Ovary (tissue), 9 donors: ENCODE results near the gene FAM241B. TPM values are rescaled to one million over a fixed set of nuclear protein-coding genes. Genes with fewer than 3 reads are reported as not detected.

Experiments
- DNase-seq, 5 donors: peaks; one replicate each; pipeline ENCODE4 v3.0.0-alpha.2; 2019 to 2020
- H3K27ac ChIP-seq, 2 donors: fragments of 200-600 bp; one replicate each; pipeline versions ENCODE4 v1.5.1 to v1.8.0; 2019 to 2022
- H3K27me3 ChIP-seq: fragments of 200-600 bp; one replicate; pipeline ENCODE4 v1.8.0; 2022
- H3K36me3 ChIP-seq: fragments of 200-600 bp; sonication (generic); one replicate; pipeline ENCODE4 v1.5.1; 2019
- H3K4me1 ChIP-seq: one replicate; pipeline ENCODE4 v1.8.1; 2013; ENCODE audit warnings: mild to moderate bottlenecking, moderate library complexity; ENCODE audit not compliant: insufficient read depth
- H3K4me3 ChIP-seq: fragments of 200-600 bp; sonication (generic); one replicate; pipeline ENCODE4 v1.5.1; 2017
- H3K9me3 ChIP-seq, 2 donors: fragments of 200-600 bp in 1 of 2; sonication (generic) in 1 of 2; one replicate each; pipeline versions ENCODE4 v1.5.1 to v1.8.1; 2013 to 2019; ENCODE audit warnings: mild to moderate bottlenecking in 1 of 2, moderate library complexity in 1 of 2
- EP300 ChIP-seq: sonication (generic); formaldehyde crosslinking; IDR thresholded peaks from one replicate; pipeline ENCODE4 v1.6.1; 2017; ENCODE audit warnings: antibody characterized with exemption
- POLR2A ChIP-seq: fragments of 450-650 bp; IDR thresholded peaks from one replicate; pipeline ENCODE4 v1.6.1; 2017; ENCODE audit warnings: antibody characterized with exemption, mild to moderate bottlenecking, moderate library complexity
- WGBS, 3 donors: extraction: QIAGEN DNeasy Blood & Tissue Kit in 1 of 3; methylation state at CpG; one replicate each; pipeline versions ENCODE4 v1.1.5 to v1.1.7; 2013 to 2017; 5-methylcytosine and 5-hydroxymethylcytosine counted together
- intact Hi-C, 4 donors: fragments of 100-400 bp; cut with DNase I; formaldehyde crosslinking; loops; one replicate each; pipeline versions ENCODE4 v1.11.0 to v1.15.1; 2022 to 2023
- polyA plus RNA-seq, 2 donors: library from polyadenylated mRNA; stranded (reverse); fragments of 200-250 nt in 1 of 2; fragments of 350-450 nt in 1 of 2; fragmentation: Illumina TruSeq in 1 of 2; extraction: RNeasy Lipid Tissue Mini Kit (QIAGEN cat#74804) in 1 of 2; gene quantifications; one replicate each; pipeline ENCODE4 v1.2.3, GENCODE V29; 2013 to 2014
- total RNA-seq, 7 donors: library from RNA; depleted of rRNA in 2 of 7; stranded (reverse); fragments of >200 nt in 2 of 7; fragmentation: NEBNext Ultra II Directional in 3 of 7; extraction: Animal tissue kit (Norgen Biotek cat#: 25700) in 3 of 7; gene quantifications; one replicate each; pipeline versions ENCODE4 v1.1.0 to v1.2.4, GENCODE V29; 2016 to 2023
- TF ChIP-seq, protein P1 (sequence below), 3 donors: fragments of 450-650 bp in 2 of 3; fragments of 200-600 bp in 1 of 3; IDR thresholded peaks; one replicate each; pipeline versions ENCODE4 v1.5.1 to v1.8.0; 2016 to 2022; ENCODE audit warnings: antibody characterized with exemption in 3 of 3, mild to moderate bottlenecking in 1 of 3
- donor health status: DM: no; HTN: no; CAD: no; lungs with moderate emphysema.
- donor health status: DM: no; HTN: no; CAD: no.
- donor health status: Bipolar disorder and iron deficiency.
- donor health status: DM: yes; HTN: yes; CAD: no.
- donor health status: DM: no; HTN: no; CAD: no.
- donor health status: DM: yes; HTN: yes; CAD: no.

The FAM241B gene
- total and polyA plus RNA-seq, 9 donors: 1.2 to 3.1 (median 2.0) TPM

DNA sequence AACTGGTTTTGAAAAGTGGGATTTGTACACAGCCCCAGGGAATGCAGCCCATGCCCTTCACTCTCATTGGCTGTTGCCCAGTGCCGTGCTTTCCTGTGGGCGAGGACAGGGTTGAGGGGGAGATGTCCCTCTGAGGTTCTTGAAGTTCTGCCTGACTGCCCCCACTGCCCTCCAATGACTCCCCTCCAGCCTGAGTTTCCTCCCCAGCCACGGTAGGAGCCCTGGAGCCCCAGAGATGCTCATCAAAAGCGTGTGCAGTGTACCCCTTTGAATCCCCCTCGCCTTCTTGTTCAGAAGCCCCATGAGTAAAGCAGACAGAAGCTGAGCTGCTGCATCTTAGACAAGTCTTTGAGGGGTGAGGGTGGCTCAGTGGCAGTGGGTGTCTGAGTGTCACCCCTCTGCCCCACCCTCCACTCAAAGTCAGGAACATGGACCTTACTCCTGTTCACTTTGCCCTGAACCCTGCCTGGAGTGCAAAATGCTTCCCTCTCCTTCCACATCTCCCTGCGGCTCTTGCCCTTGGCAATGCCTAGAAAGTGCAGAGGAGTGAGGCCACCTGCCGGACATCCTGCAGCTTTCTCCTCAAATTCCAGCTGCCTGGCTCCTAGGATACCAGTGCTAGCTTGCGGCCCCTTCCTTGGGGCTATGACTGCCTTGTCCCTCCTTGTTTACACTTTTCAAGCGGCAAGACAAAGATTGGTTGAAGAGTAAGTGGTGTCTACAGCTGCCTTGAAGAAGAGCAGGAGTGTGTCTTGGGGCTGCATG, 19.9 kb downstream of the FAM241B start:
- peaks cover 3% of the 10 kb centered on the region for H3K4me1 ChIP-seq
- no peak overlapping the region for H3K4me3 ChIP-seq
- H3K27ac ChIP-seq: no peak overlapping the region
- DNase-seq: no peak
- WGBS, 3 donors: 59 to 71% (median 64%) methylated on average over 9 of the region's 9 CpGs
- intact Hi-C loops: loop anchor here in 3 of 4 donors (10.0 kb wide), 5 partner anchors 65 to 265 kb away; partner anchors contain the start of gene COL13A1 (in 1 of the 3)
- H3K27me3 ChIP-seq: no peaks in the 10 kb centered on the region
- H3K9me3 ChIP-seq: no peaks in the 10 kb centered on the region
- H3K36me3 ChIP-seq: no peaks in the 10 kb centered on the region
- no peak for TF ChIP-seq EP300
- TF ChIP-seq, protein P1, sequence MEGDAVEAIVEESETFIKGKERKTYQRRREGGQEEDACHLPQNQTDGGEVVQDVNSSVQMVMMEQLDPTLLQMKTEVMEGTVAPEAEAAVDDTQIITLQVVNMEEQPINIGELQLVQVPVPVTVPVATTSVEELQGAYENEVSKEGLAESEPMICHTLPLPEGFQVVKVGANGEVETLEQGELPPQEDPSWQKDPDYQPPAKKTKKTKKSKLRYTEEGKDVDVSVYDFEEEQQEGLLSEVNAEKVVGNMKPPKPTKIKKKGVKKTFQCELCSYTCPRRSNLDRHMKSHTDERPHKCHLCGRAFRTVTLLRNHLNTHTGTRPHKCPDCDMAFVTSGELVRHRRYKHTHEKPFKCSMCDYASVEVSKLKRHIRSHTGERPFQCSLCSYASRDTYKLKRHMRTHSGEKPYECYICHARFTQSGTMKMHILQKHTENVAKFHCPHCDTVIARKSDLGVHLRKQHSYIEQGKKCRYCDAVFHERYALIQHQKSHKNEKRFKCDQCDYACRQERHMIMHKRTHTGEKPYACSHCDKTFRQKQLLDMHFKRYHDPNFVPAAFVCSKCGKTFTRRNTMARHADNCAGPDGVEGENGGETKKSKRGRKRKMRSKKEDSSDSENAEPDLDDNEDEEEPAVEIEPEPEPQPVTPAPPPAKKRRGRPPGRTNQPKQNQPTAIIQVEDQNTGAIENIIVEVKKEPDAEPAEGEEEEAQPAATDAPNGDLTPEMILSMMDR (IDR thresholded peaks at IDR 0.05): no peak
- no peak for TF ChIP-seq POLR2A

DNA sequence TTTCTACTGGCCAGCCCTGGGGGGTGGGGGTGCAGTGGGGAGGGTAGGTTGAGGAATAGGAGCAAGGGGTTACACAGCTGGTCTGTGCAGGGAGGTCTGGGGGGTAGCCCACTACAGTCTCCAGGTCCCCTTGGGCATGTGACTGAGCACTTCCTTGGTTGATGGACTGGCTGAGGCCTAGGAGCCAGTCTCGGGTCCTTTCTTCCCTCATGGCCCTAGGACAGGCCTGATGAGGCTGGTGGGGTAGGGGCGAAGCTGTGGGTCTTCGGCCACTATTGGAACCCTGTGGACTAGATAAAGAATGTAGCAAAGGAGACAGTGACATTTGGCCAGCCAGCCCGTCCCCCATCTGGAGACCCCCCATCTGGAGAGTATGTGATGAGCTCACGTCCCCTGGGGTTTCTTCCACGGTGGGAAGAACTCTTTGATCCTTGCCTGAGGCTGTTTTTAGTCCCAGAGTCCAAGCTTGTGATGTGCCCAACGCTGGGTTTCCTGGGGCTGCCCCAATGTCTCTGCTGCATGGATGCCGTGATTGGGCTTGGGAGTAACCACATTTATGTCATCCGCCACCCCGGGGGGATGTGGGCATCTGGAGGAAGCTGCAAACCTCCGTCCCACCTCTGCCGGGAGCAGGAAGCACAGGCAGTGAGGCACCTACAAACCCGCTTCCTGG, 20.7 kb downstream of the FAM241B start:
- TF ChIP-seq EP300: no peak
- TF ChIP-seq, protein P1 (IDR thresholded peaks at IDR 0.05): no peak
- TF ChIP-seq POLR2A: no peak
- Histone ChIP-seq H3K4me1 (peaks cover 3% of the 10 kb centered on the region), H3K4me3 (no peak overlapping the region), H3K27ac (no peak overlapping the region), H3K27me3 (no peaks in the 10 kb centered on the region), H3K9me3 (no peaks in the 10 kb centered on the region), H3K36me3 (no peaks in the 10 kb centered on the region)
- WGBS, 3 donors: 80 to 82% (median 80%) methylated on average over 12 to 13 of the region's 13 CpGs
- intact Hi-C loops: no loop called here
- DNase-seq: no peak

DNA sequence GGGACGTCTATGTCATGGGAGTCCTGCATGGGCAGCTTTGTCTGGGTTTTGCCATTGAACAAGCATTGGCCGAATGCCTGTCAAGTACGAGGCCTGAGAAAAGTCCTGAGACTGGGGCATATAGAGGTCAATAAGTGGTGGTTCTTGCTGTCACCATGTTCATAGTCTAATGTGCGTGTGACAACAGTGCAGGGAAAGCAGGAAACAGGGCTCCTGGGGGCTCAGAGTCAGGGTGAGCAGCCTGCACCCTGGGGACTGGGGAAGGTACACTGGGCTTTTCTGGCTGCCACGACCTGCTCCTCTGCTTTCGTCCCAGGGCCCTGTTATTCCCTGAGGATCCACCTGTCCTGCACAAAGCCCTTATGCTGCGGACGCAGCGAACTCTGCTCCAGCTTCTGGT, 21.3 kb downstream of the FAM241B start:
- Histone ChIP-seq H3K4me3 (no peak overlapping the region), H3K4me1 (peaks cover 3% of the 10 kb centered on the region), H3K27me3 (no peaks in the 10 kb centered on the region), H3K27ac (no peak overlapping the region), H3K36me3 (no peaks in the 10 kb centered on the region), H3K9me3 (no peaks in the 10 kb centered on the region)
- 86 to 92% (median 87%) methylated on average over 9 of the region's 9 CpGs for WGBS, 3 donors
- TF ChIP-seq EP300 (no peak), POLR2A (no peak)
- TF ChIP-seq, protein P1 (IDR thresholded peaks at IDR 0.05): no peak
- intact Hi-C loops: no loop called here
- DNase-seq: no peak

DNA sequence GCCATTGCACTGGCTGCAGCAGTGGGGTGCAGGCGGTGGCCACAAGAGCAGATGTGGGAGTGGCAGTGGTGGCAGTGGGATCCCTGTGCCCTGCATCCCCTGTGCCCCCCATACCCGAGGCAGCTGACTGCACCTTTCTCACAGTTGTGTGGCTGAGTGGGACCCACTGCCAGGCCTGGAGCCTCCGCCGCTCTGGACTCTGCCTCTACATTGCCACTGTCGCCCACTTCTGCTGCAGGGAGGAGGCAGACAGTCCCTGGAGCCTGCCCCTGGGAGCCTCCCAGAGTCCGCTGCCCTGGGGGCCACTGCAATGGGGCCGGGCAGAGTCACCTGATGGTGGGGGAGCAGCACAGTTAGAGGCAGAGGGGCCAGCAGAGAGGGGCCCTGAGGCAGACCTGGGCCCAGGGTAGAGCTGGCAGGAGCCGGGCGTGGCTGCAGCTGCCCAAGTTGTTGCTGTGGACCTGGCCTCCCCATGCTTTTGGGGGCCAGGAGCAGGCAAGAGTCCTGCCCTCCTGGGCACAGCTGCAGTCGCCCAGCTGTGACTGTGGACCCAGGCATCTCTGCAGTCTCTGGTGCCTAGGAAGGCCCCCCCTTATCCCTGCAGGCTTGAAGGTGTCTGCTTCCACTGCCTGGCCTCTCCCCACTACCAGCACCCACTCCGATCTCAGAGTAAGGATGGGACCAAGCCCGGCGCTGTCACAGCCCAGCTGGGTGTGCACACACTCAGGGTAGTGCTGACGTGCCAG, 22.2 kb downstream of the FAM241B start:
- H3K4me1 ChIP-seq: peaks cover 3% of the 10 kb centered on the region
- intact Hi-C loops: no loop called here
- 89 to 92% (median 90%) methylated on average over 13 to 14 of the region's 14 CpGs for WGBS, 3 donors
- H3K4me3 ChIP-seq: no peak overlapping the region
- no peaks in the 10 kb centered on the region for H3K27me3 ChIP-seq
- no peak overlapping the region for H3K27ac ChIP-seq
- TF ChIP-seq, protein P1 (IDR thresholded peaks at IDR 0.05): no peak
- DNase-seq: no peak
- no peaks in the 10 kb centered on the region for H3K36me3 ChIP-seq
- H3K9me3 ChIP-seq: no peaks in the 10 kb centered on the region
